HG03045 (cell line): ENCODE measurements around the gene CCNQ.
"Not testable (repeated sequence)": the region's sequence is repeated elsewhere in the genome, so short reads cannot be mapped to it uniquely, and the experiment has no call there.

Source experiments
- ATAC-seq: cut with Tn5 transposase; IDR thresholded peaks from one replicate; pipeline ENCODE4 v1.9.1; 2021; ENCODE audit warnings: mild to moderate bottlenecking, moderate library complexity; ENCODE audit not compliant: unreplicated experiment

Gene CCNQ

DNA sequence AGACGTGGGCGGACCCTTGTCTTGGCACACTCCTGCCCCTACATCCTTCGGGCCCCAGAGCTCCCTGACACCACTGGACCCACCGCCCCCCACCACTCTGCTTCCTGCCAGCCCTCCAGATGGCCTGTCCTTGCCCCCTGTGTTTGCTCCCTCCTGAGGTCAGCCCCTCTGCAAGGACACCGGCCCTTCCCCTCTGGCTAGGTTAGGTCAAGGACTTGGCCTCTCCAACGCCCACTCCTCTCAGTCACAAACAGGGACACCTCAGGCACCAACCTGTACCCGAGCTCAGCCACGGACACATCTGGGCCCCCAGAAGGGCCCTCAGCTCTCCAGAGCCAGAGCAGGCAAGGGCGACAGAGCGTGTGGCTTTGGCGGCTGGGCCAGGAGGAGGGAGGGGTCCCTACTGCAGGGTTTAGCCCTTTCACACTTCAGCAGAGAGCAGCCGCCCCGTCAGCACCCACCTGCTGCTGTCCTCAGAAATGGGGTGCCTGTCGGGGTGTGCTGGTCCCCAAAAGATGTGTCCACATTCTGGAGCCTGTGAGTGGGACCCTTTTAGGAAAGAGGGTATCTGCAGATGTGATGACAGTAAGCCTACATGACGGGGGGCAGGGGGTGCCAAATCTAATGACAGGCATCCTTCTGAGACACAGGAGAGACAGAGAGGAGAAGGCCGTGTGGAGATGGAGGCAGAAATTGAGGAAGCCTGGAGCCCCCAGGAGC is 24.5 kb upstream of the CCNQ start:
- ATAC-seq, result no peak

DNA sequence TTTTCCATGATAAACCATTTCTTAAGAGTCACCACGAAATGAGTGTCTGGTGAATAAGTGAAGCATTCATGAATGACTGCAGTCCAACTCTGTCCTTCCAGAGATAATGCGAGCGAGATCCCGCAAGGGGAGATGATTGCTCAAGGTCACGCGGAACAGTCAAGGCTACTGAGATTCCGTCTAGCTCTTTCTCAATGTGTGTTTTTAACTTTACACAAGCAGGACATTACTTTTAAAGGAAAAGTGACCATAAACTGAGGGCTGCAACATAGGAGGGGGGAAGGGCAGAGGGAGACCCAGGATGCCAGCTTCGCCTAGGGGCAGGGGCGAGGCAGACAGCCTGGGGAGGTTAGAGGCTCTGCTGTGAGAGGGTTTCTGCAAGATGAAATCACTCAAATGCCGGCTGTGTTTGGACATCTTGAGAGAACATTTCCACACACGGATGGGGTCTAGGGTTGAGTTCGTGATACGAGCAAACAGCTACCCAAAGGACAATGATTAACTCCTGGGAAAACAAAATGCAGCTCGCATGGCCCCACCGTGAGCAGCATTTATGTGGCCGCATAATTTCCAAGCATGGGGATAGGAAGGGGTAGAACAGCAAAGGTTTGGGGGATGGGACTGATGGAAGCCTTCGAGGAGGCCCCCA is 23.8 kb upstream of the CCNQ start:
- no peak for ATAC-seq

DNA sequence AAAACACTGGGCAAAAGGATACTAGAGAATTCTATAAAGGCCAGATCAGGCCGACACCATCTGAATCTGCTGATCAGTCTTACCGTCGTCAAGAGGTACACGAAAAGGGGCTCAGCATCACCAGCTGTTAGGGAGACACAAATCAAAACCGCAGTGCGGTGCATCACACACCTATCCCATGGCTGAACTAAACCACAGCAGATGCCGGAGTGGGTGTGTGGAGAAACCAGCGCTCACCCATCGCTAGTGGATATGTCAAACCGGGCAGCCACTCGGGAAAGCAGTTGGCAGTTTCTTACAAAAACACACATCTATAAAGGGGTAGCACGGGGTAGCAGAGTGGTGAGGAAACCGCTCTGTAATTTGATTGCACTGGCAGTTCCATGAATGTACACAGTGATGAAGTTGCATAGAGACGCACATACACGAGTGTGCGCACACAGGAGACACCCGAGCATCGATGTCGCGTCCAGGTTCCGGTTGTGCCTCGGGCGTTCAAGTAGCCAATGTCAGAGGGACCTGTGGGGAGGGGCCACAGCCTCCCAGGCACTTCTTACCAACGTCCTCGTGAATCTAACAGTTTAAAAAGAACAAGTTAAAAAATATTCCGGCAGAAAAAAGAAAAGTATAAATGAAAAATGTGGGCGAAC is 23.1 kb upstream of the CCNQ start:
- no peak for ATAC-seq

GRCh38 chrX:153620576-153620975 is 21.6 kb upstream of the CCNQ start:
- ATAC-seq, result no peak

DNA sequence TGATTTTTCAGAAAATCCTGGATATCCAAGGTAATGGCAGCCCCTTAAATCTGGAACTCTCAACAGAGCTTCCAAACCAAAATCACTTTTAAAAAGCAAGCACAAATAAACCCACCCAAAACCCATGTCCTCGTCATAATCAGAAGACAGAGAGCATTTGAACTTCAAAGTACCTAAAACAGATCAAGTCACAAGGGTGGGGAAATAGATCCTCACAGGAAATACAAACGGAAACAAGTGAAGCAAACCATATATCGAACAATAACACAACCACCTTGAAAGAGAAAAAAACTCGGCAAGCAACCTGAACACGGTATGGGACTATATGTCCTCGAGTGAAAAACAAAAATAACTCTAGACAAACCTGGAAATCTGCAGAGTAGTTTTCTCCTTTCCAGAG is 15.9 kb upstream of the CCNQ start:
- ATAC-seq, result no peak

DNA sequence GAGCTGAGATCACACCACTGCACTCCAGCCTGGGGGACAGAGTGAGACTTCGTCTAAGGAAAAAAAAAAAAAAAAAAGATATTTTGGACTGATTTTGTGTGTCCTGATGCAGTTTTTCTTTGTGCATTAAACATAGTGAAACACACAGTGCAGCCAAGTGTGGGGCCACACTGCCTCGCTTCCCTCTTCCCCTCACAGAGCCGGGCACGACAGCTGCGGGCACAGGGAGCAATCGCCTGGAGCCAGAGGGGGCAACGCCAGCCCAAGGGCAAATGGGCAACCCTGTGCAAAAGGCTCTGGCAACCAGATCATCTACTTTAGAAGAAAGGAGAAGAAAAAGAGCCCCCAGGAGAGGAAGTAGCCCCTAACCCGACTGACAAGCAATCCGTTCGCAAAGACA is 13.5 kb upstream of the CCNQ start:
- no peak for ATAC-seq

- no peak for ATAC-seq
Measured at GRCh38 chrX:153611298-153612095, 12.6 kb upstream of the CCNQ start.

DNA sequence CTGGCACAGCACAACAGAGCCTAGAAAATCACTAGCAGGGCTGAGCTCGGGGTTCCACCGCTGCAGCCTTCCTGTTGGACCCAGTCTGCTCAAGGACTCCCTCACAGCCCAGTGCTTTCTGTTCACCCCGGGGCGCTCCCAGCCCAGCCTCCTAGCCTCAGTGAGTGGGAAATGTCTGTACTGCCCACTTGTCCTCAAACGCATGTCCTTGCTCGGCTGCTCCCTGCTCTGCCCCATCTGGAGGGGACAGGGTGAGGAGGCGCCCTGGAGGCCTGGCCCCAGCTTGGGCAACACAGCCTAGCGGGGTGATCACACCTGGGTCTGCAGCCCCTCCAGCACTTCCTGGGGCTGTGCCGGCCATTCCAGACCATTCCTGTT is 11.9 kb upstream of the CCNQ start:
- ATAC-seq, result no peak

DNA sequence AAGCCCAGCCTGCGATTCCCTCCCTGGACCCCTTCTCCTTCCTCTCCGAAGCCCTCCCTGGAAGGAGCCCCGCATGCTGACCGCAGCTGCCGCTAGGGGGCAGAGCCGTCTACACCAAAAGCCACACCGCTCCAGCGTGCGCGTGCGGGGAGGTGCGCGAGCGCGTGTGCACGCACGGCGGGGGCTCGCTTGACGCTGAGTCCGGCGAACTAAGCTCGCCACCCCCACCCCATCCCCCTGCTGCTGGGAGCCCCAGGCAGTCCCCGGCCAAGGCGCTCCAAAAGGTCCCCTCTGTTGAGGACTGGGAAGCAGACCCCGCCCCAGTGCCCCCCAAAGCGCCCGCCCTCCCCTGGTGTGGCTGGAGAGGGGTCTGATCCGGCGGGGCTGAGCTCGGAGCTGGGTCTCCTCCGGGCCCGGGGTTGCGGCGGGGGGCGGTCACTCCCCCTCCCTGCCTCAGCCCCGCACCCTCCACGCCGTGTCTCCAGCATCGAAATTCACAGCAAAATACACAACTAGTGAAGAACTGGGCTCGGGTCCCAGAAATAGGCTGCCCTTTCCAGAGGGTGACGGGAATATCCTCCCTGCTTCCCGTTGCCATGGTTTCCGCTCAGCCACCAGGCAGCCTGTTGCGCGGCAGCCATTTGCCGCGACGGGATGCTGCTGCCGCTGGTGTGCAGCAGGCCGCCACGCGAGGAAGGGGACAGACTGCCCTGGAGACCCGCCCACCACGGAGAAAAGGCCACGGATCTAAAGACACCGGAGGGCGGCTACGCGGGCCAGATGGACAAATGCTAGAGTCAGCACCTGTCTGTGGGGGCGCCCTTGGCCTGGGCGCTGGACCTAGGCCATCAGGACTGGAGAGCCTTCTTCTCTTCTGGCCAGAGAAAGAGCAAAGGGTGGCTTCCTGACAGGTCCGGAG is 11.2 kb upstream of the CCNQ start:
- ATAC-seq, result no peak

- no peak for ATAC-seq
Measured at GRCh38 chrX:153608806-153609205, 9.9 kb upstream of the CCNQ start.

DNA sequence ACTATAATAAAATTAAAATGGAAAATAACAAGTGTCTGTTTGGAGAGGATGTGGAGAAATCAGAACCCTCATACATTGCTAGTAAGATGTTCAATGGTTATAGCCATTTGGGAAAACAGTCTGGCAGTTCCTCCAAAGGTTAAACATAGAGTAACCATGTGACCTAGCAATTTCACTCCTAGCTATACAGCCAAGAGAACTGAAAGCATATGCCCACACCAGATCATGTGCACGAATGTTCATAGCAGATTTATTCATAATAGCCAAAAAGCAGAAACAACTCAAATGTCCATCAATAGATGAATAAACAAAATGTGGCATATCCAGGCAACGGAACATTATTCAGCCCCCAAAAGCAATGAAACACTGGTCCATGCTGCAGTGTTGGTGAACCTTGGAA is 9.4 kb upstream of the CCNQ start:
- ATAC-seq, result no peak

DNA sequence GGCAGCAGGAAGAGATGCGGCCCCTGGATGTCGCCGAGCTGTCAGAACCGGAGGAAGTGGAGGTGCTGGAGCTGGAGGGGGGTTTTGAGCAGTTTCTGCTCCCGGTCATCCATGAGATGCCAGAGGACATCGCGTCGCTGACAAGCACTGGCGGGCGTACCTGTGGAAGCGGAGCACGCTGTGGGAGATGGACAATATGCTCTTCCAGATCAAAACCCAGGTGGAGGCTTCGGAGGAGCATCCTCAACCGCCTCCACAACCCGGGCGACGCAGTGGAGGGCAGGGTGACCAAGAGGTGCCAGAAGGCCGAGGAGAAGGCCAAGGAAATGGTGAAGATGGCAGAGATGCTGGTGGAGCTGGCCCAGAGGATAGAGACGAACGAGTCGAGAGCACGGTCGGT is 7.6 kb upstream of the CCNQ start:
- ATAC-seq, result no peak

DNA sequence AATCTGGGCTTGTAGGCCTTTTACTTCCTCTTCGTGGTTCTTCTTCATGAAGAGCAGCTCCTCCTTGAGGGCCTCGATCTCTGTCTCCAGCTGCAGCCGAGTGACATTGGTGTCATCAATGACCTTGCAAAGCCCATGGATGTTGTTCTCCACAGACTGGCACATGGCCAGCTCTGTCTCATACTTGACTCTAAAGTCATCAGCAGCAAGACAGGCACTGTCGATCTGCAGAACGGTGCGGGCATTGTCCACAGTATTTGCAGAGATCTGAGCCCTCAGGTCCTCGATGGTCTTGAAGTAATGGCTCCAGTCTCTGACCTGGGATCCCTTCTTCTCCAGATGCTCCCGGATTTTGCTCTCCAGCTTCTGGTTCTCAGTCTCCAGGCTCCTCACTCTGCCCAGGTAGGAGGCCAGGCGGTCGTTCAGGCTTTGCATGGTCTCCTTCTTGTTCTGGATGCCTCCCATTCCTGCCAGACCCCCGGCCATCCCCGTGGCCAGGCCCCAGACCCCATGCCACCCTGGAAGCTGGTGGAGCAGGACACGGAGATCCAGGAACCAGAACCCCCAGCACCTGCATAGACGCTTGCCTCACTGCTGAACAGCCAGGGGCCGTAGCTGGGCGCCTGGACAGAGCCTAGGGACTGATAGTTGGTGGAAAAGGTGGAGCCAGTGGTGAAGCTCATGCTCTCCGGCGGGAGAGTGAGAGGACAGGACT is 5.9 kb upstream of the CCNQ start:
- not testable (repeated sequence) for ATAC-seq

- no peak for ATAC-seq
Measured at GRCh38 chrX:153603131-153603656, 4.3 kb upstream of the CCNQ start.

DNA sequence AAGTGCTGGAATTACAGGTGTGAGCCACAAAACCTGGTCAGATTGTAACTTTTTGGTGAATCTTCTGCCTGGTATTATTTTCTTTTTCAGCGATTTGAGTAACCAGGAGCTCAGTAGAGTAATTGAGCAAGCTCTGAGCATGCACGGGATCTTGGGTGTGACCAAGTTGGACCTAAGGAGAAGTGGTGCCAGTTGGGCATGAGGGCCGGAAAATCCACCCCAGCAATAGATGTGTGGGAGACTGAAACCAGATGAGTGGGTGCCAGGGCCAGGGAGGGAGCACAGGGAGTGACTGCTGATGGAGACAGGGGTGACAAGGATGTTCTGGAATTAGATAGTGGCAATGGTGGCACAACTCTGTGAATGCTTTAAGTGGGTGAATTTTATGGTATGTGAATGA is 3.7 kb upstream of the CCNQ start:
- ATAC-seq, result no peak

DNA sequence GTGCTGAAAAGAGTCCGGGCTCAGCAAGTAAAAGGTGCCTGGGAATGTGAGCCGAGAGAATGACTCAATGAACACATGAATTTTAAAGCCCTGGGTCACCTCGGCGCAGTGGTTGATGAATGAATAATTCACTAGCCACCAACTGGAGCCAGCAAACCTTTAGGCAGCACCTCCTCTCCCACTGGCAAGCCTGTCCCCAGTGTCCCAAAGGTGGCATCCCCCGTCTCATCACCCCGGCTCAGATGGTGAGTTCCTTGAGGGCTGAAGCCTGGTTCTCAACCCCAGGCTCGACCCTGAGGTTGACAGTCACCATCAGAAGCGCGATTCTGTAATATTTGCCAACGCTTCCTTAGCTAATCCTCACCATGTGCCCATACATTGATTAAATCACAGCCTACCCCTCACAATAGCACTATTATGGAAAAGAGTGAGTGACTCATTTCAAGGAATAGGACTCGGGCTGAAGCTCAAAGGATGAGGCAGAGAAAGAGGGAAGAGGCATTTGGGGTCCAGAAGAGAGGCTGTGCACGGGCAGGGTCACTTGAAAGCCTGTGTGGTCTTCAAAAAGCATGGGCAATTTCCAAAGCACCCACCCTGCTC is 2.7 kb upstream of the CCNQ start:
- ATAC-seq, result no peak

DNA sequence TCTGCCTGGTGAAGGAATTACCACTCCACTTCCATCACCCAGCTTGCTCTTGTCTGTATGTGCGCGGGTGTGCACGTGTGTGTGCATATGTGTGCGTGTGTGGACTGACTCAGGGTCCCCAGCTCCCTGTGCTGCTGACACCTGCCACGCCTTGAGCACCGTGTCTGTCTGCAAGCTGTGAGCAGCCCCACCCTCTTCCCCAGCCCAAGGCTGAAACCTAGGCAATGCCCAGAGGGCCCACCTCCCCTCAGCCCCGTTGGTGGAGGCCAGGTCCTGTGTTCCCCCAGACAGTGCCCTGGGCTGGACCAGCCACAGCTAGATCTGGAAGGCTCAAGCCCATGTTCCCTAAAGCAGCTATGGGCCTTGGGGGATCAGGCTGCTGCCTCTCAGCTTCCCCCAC is 2.0 kb upstream of the CCNQ start:
- ATAC-seq, result no peak

- no peak for ATAC-seq
Measured at GRCh38 chrX:153600032-153600373, 1.1 kb upstream of the CCNQ start.
